Neural progenitor cell (in vitro differentiated cells): ENCODE measurements around the gene GALNT17. TPM values are rescaled to one million over a fixed set of nuclear protein-coding genes. Genes with fewer than 3 reads are reported as not detected.
A peak's percentile ranks its signal among the peaks of the same experiment; 100 is the strongest.

Experiments
- DNase-seq: peaks from one replicate; pipeline ENCODE4 v3.0.0-alpha.2; 2016; ENCODE audit warnings: low spot score
- H2AFZ ChIP-seq: fragments of 200-600 bp; sonication (generic); replicated peaks from 2 replicates; pipeline ENCODE4 v1.6.1; 2016; ENCODE audit warnings: antibody characterized with exemption
- H3F3A ChIP-seq: fragments of 200-600 bp; sonication (generic); 2 replicates; pipeline ENCODE4 v1.6.1; 2016; ENCODE audit warnings: antibody characterized with exemption, low read depth
- H3K27ac ChIP-seq: fragments of 200-600 bp; sonication (generic); 2 replicates; pipeline ENCODE4 v1.5.1; 2016; ENCODE audit warnings: mild to moderate bottlenecking
- H3K27me3 ChIP-seq: fragments of 200-600 bp; sonication (generic); 2 replicates; pipeline ENCODE4 v1.6.1; 2016; ENCODE audit warnings: mild to moderate bottlenecking, moderate library complexity
- H3K36me3 ChIP-seq: fragments of 200-600 bp; sonication (generic); 2 replicates; pipeline ENCODE4 v1.5.1; 2016
- H3K4me1 ChIP-seq: fragments of 200-600 bp; sonication (generic); 2 replicates; pipeline ENCODE4 v1.6.1; 2016; ENCODE audit warnings: mixed run types
- H3K4me2 ChIP-seq: fragments of 200-600 bp; sonication (generic); 2 replicates; pipeline ENCODE4 v1.6.1; 2016
- H3K4me3 ChIP-seq: fragments of 200-600 bp; sonication (generic); 2 replicates; pipeline ENCODE4 v1.5.1; 2016
- H3K79me2 ChIP-seq: fragments of 200-600 bp; sonication (generic); 2 replicates; pipeline ENCODE4 v1.6.1; 2016; ENCODE audit warnings: low read depth
- H3K9ac ChIP-seq: fragments of 200-600 bp; sonication (generic); 2 replicates; pipeline ENCODE4 v1.6.1; 2016
- H3K9me3 ChIP-seq: fragments of 200-600 bp; sonication (generic); 2 replicates; pipeline ENCODE4 v1.5.1; 2016; ENCODE audit warnings: low read depth
- H4K20me1 ChIP-seq: fragments of 200-600 bp; sonication (generic); 2 replicates; pipeline ENCODE4 v1.6.1; 2016; ENCODE audit warnings: low read depth
- H3K27ac Mint-ChIP-seq: 3 replicates; pipeline ENCODE4 v1.8.0; 2021; ENCODE audit warnings: mixed read lengths
- H3K27me3 Mint-ChIP-seq: 2 replicates; pipeline ENCODE4 v1.8.0; 2022; ENCODE audit warnings: low read depth, mild to moderate bottlenecking, inconsistent platforms, moderate library complexity, mixed read lengths; ENCODE audit not compliant: insufficient read depth
- H3K36me3 Mint-ChIP-seq: 3 replicates; pipeline ENCODE4 v1.8.0; 2021; ENCODE audit warnings: mixed read lengths
- H3K4me1 Mint-ChIP-seq: 3 replicates; pipeline ENCODE4 v1.8.0; 2021; ENCODE audit warnings: mixed read lengths
- H3K4me3 Mint-ChIP-seq: 3 replicates; pipeline ENCODE4 v1.8.0; 2021; ENCODE audit warnings: mild to moderate bottlenecking, moderate library complexity, mixed read lengths
- H3K9me3 Mint-ChIP-seq: 3 replicates; pipeline ENCODE4 v1.8.0; 2020; ENCODE audit warnings: mixed read lengths
- EZH2 ChIP-seq: fragments of 200-600 bp; sonication (generic); IDR thresholded peaks from 2 replicates; pipeline ENCODE4 v1.6.1; 2017; ENCODE audit warnings: antibody characterized with exemption, mild to moderate bottlenecking, moderate library complexity
- EZH2phosphoT487 ChIP-seq: fragments of 200-600 bp; sonication (generic); IDR thresholded peaks from 2 replicates; pipeline ENCODE4 v1.6.1; 2017; ENCODE audit warnings: antibody characterized with exemption
- total RNA-seq: library from RNA; depleted of rRNA; stranded (reverse); fragments of >200 nt; gene quantifications from 2 replicates; pipeline ENCODE4 v1.2.3, GENCODE V29; 2015; ENCODE audit warnings: low replicate concordance
- TF ChIP-seq, protein P1 (sequence below): fragments of 200-600 bp; sonication (generic); IDR thresholded peaks from 2 replicates; pipeline ENCODE4 v1.5.1; 2017; ENCODE audit warnings: antibody characterized with exemption, mild to moderate bottlenecking

Gene GALNT17
- total RNA-seq, 1 donor from 2014 or later, result 17.1 TPM

DNA sequence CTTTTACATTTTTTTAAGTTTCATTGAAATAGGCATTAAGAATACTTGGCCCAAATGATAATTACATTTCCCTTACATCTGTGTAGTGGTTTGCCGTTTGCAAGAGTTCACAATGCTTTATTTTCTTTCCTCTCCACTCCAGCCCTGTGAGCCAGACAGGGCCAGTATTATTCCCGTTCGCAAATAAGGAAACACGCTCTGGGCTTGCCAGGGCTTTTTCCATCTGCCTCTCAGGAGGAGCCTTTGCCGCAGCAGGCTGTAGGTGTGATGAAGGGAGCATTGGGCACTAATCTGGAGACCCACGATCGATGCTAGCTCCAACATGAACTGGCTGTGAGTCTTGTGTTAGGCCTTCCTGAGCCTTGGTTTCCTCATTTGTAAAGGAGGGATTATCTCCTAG is 154.4 kb downstream of the GALNT17 start:
- TF ChIP-seq, protein P1, sequence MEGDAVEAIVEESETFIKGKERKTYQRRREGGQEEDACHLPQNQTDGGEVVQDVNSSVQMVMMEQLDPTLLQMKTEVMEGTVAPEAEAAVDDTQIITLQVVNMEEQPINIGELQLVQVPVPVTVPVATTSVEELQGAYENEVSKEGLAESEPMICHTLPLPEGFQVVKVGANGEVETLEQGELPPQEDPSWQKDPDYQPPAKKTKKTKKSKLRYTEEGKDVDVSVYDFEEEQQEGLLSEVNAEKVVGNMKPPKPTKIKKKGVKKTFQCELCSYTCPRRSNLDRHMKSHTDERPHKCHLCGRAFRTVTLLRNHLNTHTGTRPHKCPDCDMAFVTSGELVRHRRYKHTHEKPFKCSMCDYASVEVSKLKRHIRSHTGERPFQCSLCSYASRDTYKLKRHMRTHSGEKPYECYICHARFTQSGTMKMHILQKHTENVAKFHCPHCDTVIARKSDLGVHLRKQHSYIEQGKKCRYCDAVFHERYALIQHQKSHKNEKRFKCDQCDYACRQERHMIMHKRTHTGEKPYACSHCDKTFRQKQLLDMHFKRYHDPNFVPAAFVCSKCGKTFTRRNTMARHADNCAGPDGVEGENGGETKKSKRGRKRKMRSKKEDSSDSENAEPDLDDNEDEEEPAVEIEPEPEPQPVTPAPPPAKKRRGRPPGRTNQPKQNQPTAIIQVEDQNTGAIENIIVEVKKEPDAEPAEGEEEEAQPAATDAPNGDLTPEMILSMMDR, result no peak
- TF ChIP-seq EZH2phosphoT487 (no peak), EZH2 (no peak)
- Histone ChIP-seq H3K9me3 (no peaks in the 10 kb centered on the region), H3F3A (peaks cover 14% of the 10 kb centered on the region), H3K36me3 (no peaks in the 10 kb centered on the region), H3K4me2 (no peak overlapping the region), H3K27me3 (no peaks in the 10 kb centered on the region), H2AFZ (no peak overlapping the region), H3K79me2 (peaks cover 48% of the 10 kb centered on the region), H3K4me3 (no peak overlapping the region), H3K27ac (peak overlapping the region; percentile 47), H3K4me1 (peaks cover 34% of the 10 kb centered on the region), H3K9ac (no peak overlapping the region), H4K20me1 (no peaks in the 10 kb centered on the region)
- Mint-ChIP-seq H3K4me1 (peaks cover 20% of the 10 kb centered on the region), H3K4me3 (no peak overlapping the region), H3K27me3 (no peaks in the 10 kb centered on the region), H3K9me3 (no peaks in the 10 kb centered on the region), H3K36me3 (no peaks in the 10 kb centered on the region), H3K27ac (no peak overlapping the region)
- DNase-seq, result peak; percentile 12

DNA sequence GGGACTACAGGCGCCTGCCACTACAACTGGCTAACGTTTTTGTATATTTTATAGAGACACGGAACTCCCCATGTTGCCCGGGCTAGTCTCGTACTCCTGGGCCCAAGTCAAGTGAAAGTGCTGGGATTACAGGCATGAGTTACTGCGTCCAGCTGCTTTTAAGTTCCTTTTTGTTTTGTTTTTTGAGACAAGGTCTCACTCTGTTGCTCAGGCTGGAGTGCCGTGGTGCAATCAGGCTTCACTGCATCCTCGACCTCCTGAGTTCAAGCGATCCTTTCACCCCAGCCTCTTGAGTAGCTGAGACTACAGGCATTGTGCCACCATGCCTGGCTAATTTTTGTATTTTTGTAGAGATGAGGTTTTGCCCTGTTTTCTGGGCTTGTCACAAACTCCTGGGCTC is 155.0 kb downstream of the GALNT17 start:
- H3K4me1 Mint-ChIP-seq, result peaks cover 20% of the 10 kb centered on the region
- no peak overlapping the region for H3K27ac ChIP-seq
- TF ChIP-seq EZH2phosphoT487 (no peak), EZH2 (no peak)
- TF ChIP-seq, protein P1, result no peak

GRCh38 chr7:71290452-71290851 is 158.5 kb downstream of the GALNT17 start:
- Mint-ChIP-seq H3K27ac (no peak overlapping the region), H3K36me3 (no peaks in the 10 kb centered on the region), H3K9me3 (peaks cover 5% of the 10 kb centered on the region), H3K4me1 (peaks cover 20% of the 10 kb centered on the region), H3K4me3 (no peak overlapping the region), H3K27me3 (no peaks in the 10 kb centered on the region)
- Histone ChIP-seq H3K79me2 (peaks cover 67% of the 10 kb centered on the region), H4K20me1 (no peaks in the 10 kb centered on the region), H3K36me3 (no peaks in the 10 kb centered on the region), H3K4me2 (no peak overlapping the region), H3K27me3 (no peaks in the 10 kb centered on the region), H3K9ac (no peak overlapping the region), H3K9me3 (no peaks in the 10 kb centered on the region), H3K27ac (peak overlapping the region; percentile 17), H3K4me1 (peaks cover 12% of the 10 kb centered on the region), H3K4me3 (no peak overlapping the region), H2AFZ (no peak overlapping the region), H3F3A (peaks cover 14% of the 10 kb centered on the region)
- no peak for TF ChIP-seq EZH2
- TF ChIP-seq, protein P1, result no peak
- TF ChIP-seq EZH2phosphoT487, result no peak
- DNase-seq, result no peak

More for the DNA sequence above, 155.0 kb downstream of the GALNT17 start:
- Histone ChIP-seq H3K79me2 (peaks cover 54% of the 10 kb centered on the region), H3F3A (peaks cover 14% of the 10 kb centered on the region), H3K4me3 (no peak overlapping the region), H3K9me3 (no peaks in the 10 kb centered on the region), H3K4me1 (peaks cover 28% of the 10 kb centered on the region), H3K27me3 (no peaks in the 10 kb centered on the region), H3K9ac (no peak overlapping the region), H4K20me1 (no peaks in the 10 kb centered on the region), H2AFZ (no peak overlapping the region), H3K36me3 (no peaks in the 10 kb centered on the region), H3K4me2 (no peak overlapping the region)
- no peak overlapping the region for H3K27ac Mint-ChIP-seq
- no peak overlapping the region for H3K4me3 Mint-ChIP-seq
- no peaks in the 10 kb centered on the region for H3K9me3 Mint-ChIP-seq
- no peak for DNase-seq
- H3K27me3 Mint-ChIP-seq, result no peaks in the 10 kb centered on the region
- no peaks in the 10 kb centered on the region for H3K36me3 Mint-ChIP-seq
